Stimulated activated CD8-positive, alpha-beta memory T cell treated with anti-CD3 and anti-CD28 coated beads, Interleukin-12 subunit alpha, Interleukin-12 subunit beta, amount 100 ng/mL, for 4 hours (primary cell): Measurements from ENCODE around the gene MRFAP1L1.
A peak's percentile ranks its signal among the peaks of the same experiment; 100 is the strongest.
"Not testable (repeated sequence)": the region's sequence is repeated elsewhere in the genome, so short reads cannot be mapped to it uniquely, and the experiment has no call there.

ENCODE experiments used
- DNase-seq: peaks from one replicate; pipeline ENCODE4 v3.0.0-alpha.2; 2020; ENCODE audit warnings: low read depth

MRFAP1L1 gene

GRCh38 chr4:6734165-6734786 lies 24.6 kb upstream of the MRFAP1L1 start:
- no peak for DNase-seq

GRCh38 chr4:6733358-6734164 lies 23.9 kb upstream of the MRFAP1L1 start:
- no peak for DNase-seq

- no peak for DNase-seq
Measured at GRCh38 chr4:6732441-6733357, 23.0 kb upstream of the MRFAP1L1 start.

- DNase-seq, result no peak
Measured at GRCh38 chr4:6731780-6732179, 22.1 kb upstream of the MRFAP1L1 start.

DNA sequence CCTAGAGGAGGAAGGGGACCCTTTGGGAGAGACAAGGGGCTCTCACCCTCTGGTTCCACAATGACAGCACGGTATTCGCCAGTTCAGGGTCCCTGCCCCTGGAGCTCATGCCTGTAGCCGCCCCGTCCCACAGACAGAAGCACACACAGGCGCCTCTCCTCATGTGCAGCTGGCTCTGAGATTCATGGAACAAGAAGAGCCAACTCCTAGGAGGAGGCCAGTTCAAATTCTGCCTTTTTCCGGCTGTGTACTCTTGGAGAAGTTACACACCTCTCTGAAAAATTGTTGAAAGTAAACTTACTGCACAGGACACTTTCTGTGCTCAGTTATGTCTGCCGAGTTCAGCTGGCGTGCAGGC lies 21.6 kb upstream of the MRFAP1L1 start:
- no peak for DNase-seq

DNA sequence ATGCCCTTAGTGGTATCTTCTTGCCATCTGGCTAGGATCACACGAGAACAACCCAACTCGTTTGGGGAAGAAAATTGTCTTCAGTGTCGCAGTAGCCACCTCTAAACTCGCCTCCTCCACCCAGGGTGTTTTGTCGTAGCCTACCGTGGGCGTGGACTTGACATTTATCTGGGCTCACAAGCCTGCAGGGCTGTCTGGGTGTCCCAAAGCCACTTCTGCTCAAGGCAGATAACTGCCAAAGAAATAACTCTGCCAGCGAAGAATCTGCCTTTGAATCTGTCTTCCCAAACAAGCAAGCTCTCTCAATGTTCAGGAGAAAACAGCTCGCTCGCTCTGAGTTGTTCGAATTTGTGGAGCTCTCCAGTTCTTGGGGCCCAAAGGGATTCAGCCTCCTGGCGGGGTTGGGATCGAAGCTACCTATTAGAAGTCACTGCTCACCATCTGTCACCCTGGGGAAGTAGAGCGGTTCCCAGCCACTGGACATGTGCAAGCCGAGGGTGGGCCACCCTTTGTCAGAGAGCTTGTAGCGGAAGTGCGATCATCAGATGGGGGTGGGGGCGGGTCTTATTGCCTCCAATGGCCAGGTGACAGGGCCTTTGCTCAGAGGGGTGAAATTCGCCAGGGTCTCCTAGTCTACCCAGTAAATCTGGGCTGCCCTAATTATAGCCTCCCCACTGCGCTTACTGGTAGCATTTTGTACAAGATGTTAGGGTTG lies 21.1 kb upstream of the MRFAP1L1 start:
- DNase-seq, result no peak

DNA sequence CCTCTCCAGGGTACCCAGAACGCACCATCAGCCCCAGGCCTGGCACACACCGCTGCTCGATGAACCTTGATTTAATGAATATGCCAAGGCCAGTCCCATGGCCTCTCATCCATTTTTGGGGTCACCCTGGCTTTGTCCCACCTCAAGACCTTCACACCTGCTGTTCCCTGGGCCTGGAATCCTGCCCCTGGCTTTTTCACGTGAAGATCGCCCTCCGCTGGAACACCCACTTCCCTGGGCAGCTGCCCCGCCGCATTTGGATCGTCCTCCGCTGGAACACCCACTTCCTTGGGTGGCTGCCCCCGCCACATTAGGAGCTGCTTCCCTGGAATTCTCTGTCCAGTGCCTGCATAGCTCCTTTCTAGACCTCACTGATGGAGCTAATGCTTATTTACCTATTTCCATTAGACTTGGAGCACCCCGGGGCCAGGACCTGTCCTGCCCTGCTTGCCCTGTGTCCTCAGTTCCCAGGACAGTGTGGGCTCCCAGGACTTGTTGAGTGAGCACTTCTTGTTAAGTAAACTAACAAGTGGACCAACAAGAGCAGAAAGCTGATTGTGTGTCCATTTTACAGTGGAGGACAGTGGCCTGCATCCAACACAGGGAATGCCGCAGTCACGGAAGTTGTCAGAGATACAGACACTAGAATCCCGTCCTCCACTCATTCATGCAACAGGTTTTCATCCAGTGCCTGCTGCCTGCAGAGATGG lies 18.8 kb upstream of the MRFAP1L1 start:
- DNase-seq, result no peak

DNA sequence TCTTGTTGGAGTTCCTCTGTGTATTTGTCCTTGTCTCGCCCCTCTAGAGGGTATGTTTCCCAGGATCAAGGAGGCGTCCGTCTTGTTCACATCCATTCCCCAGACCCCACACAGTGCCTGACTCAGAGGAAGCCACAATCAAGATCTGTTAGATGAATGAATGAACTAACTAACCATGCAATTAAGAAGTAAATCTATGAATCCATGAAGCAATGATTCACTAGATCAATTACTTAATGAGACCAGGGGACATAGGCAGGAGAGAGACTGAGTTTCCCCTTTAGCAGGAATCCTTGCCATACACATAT lies 18.2 kb upstream of the MRFAP1L1 start:
- DNase-seq, result no peak

- DNase-seq, result no peak
Measured at GRCh38 chr4:6727081-6727942, 17.6 kb upstream of the MRFAP1L1 start.

GRCh38 chr4:6725427-6725961 lies 15.8 kb upstream of the MRFAP1L1 start:
- not testable (repeated sequence) for DNase-seq

- no peak for DNase-seq
Measured at GRCh38 chr4:6724421-6725111, 14.9 kb upstream of the MRFAP1L1 start.

DNA sequence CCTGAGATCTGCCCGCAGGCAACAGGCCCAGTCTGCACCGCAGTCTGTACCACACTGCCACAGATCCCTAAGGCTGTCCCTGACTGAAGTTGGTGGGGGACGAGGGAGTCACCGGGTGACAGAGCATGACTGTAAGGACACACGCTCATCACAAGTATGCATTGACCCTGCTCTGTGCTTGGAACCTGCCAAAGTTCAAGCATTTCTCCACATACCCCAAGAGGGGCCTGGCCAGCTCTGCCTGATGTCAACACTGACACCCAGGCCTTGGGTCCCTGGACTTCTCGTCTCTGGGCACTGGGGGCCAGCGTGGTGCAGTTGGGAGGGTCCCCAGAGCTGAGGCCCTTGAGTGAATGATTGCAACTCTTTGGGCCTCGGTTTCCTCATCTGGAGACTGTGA lies 14.2 kb upstream of the MRFAP1L1 start:
- DNase-seq, result no peak

GRCh38 chr4:6722891-6723290 lies 13.2 kb upstream of the MRFAP1L1 start:
- no peak for DNase-seq

DNA sequence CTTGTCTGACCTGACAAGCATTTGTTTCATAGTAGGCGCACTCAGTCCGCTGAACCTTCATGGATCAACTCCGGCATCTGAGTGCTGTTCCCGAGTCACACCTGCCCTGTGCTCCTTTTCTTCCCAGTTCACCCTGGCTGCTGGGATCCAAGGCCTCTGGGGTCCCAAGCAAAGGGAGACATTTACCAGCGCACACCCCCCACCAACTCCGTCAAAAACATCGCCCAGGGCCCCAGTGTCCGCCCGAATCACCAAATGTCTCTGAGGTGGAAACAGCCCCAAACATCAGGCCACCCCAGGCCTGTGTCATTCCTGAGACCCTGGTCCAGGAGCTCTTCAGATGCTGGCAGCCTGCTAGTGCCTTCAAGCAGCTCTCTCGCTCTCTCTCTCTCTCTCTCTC lies 11.5 kb upstream of the MRFAP1L1 start:
- DNase-seq, result no peak

GRCh38 chr4:6720202-6720699 lies 10.6 kb upstream of the MRFAP1L1 start:
- DNase-seq, result peak; percentile 65

DNA sequence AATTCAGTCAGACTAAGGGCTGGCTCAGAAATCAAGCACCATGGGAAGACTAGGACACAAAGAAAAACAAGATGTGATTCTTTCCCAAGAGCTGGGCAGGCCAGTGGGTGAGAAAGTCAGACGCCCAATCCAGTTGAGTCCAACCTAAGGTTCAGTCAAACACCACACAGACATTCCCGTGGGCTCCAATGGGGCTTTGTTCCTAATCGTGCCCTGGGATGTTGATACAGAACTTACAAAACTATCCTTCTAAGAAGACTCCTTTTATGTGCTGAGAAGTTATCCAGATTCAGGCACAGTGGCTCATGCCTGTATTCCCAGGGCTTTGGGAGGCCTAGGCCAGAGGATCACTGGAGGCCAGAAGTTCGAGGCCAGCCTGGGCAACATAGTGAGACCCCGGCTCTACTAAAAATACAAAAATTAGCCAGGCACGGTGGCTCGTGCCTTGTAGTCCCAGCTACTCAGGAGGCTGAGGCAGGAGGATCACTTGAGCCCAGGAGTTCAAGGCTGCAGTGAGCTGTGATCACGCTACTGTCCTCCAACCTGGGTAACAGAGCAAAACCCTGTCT lies 10.0 kb upstream of the MRFAP1L1 start:
- DNase-seq, result no peak

- no peak for DNase-seq
Measured at GRCh38 chr4:6718932-6719610, 9.4 kb upstream of the MRFAP1L1 start.

DNA sequence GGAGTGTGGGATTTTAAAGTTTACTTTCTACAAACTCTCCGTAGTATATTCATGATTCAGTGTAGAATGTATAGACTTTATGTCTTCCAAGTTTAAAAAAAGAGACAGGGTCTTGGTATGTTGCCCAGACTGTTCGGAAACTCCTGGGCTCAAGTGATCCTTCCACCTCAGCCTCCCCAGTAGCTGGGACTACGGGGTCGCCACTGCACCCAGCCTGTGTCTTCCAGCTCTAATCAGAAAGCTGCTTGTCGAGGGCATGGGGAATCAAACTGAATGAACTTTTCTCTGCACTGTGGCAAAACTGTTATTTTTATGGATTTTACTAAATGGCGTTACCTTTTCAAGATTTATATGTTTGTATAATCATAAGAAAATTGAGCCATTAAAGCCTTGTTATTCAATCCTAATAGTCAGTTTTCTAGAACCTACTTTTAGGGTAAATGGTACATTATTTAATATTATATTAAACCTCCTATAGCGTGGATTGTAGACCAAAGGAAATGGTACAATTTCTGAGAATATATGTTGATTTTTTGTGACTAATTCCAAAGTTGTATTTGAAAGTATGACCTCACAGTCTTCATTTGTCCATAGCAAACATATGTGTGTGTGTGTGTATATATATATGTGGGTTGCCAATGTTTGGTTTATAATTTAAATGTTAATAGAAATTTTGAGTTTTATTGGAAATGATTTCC lies 7.4 kb upstream of the MRFAP1L1 start:
- DNase-seq, result no peak
